UCSD-AML1 (cell line): Measurements from ENCODE around the gene BST2.
A peak's percentile ranks its signal among the peaks of the same experiment; 100 is the strongest.
"Not testable (repeated sequence)": the region's sequence is repeated elsewhere in the genome, so short reads cannot be mapped to it uniquely, and the experiment has no call there.

ENCODE experiments used
- DNase-seq: peaks from one replicate; lab custom pipeline; 2025; ENCODE audit not compliant: unreplicated experiment; lab: John Stamatoyannopoulos, UW

BST2 gene

GRCh38 chr19:17390665-17391370, 14.6 kb downstream of the BST2 start:
- peak; percentile 95 for DNase-seq

- DNase-seq, result peak; percentile 44
These were observed 15.3 kb downstream of the BST2 start for GRCh38 chr19:17389957-17390664.

- DNase-seq, result no peak
These were observed 16.1 kb downstream of the BST2 start for GRCh38 chr19:17389288-17389687.

- peak; percentile 74 for DNase-seq
These were observed 19.4 kb downstream of the BST2 start for GRCh38 chr19:17385878-17386611.

GRCh38 chr19:17380426-17381138, 24.8 kb downstream of the BST2 start:
- DNase-seq, result no peak

GRCh38 chr19:17379221-17379631, 26.2 kb downstream of the BST2 start:
- peak; percentile 60 for DNase-seq

GRCh38 chr19:17378271-17378670, 27.2 kb downstream of the BST2 start:
- DNase-seq, result peak; percentile 22

- DNase-seq, result peak; percentile 65
These were observed 28.4 kb downstream of the BST2 start, which contains the start of gene PLVAP for GRCh38 chr19:17376935-17377600. Gene PLVAP, minus strand, starts transcription at chr19:17377342. Its CDS starts 54 bp downstream, at chr19:17377288.

GRCh38 chr19:17370026-17370587, 35.3 kb downstream of the BST2 start:
- peak; percentile 55 for DNase-seq

- DNase-seq, result no peak
These were observed 40.1 kb downstream of the BST2 start for GRCh38 chr19:17365361-17365760.

- not testable (repeated sequence) for DNase-seq
These were observed 41.4 kb downstream of the BST2 start for GRCh38 chr19:17363852-17364605.

- no peak for DNase-seq
These were observed 45.3 kb downstream of the BST2 start for GRCh38 chr19:17359905-17360800.

GRCh38 chr19:17358395-17358794, 47.0 kb downstream of the BST2 start:
- no peak for DNase-seq

- no peak for DNase-seq
These were observed 47.7 kb downstream of the BST2 start for GRCh38 chr19:17357724-17358123.

GRCh38 chr19:17357078-17357666, 48.3 kb downstream of the BST2 start:
- no peak for DNase-seq

- no peak for DNase-seq
These were observed 52.0 kb downstream of the BST2 start for GRCh38 chr19:17353386-17353785.
